GDM1 (cell line): ENCODE results near the gene CIROP.

Experiments
- DNase-seq: peaks from one replicate; lab custom pipeline; 2025; lab: John Stamatoyannopoulos, UW

The CIROP gene

DNA sequence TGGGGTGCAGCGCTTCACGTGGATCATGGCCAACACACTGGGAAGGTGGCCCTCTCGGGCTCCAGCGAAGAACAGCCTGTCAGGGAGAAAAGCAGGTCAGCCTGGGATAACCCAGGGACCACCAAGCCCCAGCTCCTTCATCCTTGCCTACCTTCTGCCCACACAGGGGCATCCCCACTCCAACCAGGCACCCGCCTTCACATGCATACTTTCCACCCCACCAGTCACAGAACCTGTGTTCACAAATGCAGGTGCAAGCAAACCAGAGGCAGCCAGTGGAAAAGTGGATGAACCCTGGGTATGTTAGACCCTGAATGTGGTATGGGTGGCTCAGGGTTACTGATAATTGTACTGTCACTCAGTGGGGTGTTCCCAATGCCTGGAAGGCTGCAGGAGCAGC is 26.7 kb upstream of the CIROP start:
- no peak for DNase-seq

GRCh38 chr14:23130871-23131270 is 26.1 kb upstream of the CIROP start:
- no peak for DNase-seq

DNA sequence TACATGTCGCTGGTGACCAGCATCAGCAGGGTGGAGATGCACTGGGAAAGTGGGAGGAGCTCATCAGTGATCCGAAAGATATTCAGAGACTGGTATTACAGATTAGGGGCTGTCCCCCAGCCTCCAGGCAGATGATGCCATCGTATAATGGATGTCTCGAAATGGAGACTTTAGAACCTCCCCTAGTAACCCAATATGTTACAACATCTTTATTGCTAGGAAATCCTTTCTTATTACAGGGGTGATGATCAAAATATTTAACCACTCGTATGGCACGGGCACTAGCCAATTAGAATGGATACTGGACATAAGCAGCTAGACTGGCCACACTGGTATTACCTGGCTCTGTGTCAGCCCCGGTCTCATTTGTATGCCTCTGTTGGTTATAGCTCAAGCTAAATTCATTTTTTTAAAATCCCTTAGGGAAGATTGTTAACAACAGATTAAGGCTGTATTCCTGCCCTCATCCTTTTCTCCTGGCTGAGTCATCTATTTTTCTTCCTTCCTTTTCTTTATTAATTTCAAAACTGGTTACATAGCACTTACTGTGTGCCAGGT is 25.0 kb upstream of the CIROP start:
- no peak for DNase-seq

GRCh38 chr14:23128969-23129758 is 24.4 kb upstream of the CIROP start:
- DNase-seq = no peak

DNA sequence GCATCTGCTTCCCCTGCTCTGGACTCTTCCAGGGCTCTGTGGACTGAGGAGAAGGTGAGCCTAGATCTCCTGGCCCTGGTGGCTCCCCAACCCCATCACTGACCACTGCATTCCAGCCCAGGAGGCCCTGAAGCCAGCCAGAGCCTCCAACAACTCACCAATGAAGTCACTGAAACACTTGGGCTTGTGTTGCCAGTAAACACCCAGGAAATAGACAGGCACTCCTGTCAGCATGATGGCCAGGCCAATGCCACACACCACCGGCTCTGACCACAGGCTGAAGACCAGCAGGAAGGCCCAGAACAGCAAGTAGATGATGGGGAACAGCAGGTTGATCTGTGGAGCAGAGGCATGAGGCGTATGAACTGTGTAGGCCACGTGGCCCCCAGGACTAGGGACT is 23.1 kb upstream of the CIROP start:
- no peak for DNase-seq

DNA sequence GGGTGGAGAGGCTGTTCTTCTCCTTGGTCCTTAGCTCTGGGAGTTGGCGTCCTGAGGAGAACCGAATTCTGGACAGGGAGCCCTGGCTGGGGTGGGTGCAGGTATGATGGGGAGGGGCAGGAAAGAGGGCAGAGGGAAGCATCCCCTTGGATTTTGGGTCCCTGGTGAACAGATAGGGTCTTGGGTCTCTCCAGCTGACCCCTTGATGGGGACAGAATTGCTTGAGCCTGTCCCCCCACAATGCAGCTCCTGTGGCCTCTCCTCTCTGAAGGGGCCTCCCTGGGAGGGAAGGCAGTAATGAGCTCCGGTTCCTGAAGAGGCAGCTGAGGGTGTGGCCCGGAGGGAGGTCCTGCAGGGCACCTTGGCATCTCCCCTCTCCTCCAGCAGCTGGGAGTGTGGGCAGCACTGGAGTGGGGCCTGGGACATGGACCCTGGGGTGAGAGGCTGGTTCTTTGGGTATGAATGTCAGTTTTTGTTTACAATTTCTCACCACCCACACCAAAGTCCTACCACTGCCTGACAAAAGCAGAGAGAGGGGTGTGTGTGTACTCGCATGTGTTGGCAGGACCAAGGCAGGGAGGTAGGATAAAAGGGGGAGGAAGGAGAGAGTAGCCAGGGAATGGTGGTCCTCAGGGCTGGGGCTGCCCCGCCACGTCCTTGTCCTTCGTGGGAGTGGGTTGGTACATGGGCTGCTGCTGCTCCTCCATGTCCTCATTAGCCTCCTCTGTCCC is 21.9 kb upstream of the CIROP start:
- no peak for DNase-seq

DNA sequence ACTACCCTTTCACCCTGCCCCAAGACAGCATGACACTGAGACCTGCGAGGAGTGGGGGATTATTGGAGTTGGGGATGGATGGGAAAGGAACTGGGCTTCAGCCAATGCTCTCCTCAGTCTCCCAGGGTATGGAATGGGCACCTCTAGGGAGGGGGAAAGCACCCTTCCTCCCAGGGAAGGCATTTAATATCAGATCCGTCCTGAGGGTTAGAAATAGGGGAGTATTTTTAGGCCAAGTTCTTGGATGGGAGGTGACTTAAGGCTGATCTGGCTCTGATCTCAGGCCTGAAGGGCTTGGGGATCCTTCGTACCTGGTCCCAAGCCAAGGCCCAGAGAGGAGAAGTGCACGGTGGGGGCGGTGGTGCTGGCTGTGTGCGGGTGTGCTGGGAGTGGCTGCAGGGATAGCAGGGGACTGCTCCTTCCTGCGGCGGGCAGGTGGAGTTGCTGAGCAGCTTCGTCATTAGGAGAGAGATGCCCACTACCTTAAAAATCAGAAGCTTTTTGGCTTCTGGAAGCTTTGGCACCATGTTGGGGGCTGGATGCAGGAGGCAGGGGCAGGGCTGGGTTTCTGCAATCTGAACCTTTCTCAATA is 21.2 kb upstream of the CIROP start:
- DNase-seq = no peak

GRCh38 chr14:23125011-23125410 is 20.2 kb upstream of the CIROP start:
- no peak for DNase-seq

GRCh38 chr14:23124337-23124954 is 19.7 kb upstream of the CIROP start:
- DNase-seq = no peak

- no peak for DNase-seq
Measured at GRCh38 chr14:23123419-23123818, 18.6 kb upstream of the CIROP start.

DNA sequence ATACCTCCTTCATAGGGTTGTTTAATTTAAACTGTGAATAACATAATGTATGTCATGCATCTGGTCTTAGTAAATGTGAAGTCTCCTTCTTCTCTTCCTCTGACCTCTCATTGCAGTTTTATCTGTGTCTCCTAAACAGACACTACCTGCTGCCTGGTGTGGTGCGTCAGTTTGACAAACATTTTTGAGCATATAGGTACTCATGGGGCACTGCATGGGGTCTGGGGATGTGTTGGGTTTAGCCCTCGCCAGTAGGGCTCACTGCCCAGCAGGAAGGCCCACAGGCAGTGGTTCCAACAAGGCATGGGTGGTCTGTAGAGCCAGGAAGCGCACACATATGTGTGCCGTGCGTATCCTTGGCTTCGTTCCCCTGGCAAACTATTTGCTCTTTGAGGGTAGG is 17.3 kb upstream of the CIROP start:
- DNase-seq = no peak

DNA sequence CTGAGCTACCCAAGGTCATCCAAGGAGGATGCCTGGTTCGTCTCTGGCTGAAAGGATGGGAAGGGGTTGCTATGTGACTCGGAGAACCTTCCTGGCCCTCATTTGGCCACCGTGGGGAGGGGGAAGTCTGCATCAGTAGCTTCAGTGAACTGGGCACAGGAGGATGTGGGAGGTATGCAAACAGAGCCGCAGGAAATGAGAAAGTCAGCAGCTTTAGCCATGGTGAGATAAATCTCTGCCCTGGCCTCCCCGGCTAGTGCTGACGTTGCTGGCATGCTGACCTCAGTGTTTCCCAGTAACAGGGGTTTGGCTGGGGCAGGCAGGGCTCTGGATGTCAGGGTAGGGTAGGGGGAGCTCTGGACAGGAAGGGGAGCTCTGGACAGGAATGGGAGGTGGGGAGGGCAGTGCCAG is 16.6 kb upstream of the CIROP start:
- no peak for DNase-seq

DNA sequence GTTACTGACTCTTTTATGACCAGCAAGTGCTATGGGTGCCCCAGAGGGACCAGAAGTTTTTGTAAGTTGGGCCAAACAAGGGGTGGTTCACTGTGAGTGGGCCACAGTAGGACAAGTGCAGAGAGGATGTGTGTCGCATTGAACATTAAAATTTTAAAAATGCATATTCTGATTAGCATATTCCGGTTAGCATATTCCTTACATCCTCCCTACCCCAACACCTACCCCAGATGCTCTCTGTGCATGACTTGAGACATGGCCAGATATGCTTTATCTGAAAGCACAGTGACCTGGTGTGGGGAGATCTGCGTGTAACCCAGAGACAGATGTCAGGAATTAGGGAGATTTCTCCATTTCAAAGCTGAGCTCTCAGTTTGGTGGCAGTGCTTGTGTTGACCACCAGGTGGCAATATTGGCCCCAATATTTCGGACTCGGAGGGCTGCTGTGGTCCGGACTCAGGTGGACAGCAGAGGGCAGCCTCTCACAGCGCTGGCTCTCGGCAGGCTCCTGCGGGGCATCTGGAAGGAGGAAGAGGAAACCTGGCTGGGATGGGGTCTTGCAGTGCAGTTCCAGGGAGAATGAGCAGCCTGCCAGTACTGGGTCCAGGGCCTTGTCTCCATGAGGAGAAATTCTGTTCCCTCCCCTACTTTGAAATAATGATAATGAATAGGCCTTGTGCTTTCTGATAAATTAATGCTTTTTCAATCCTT is 15.9 kb upstream of the CIROP start:
- DNase-seq = peak; percentile 79

- DNase-seq = peak; percentile 84
Measured at GRCh38 chr14:23119363-23120327, 14.9 kb upstream of the CIROP start.

GRCh38 chr14:23118506-23119362 is 13.9 kb upstream of the CIROP start, which contains the start of gene CEBPE:
CEBPE (minus strand) TSS chr14:23119255; CDS start chr14:23119091, 164 bp downstream.
- peak; percentile 58 for DNase-seq

DNA sequence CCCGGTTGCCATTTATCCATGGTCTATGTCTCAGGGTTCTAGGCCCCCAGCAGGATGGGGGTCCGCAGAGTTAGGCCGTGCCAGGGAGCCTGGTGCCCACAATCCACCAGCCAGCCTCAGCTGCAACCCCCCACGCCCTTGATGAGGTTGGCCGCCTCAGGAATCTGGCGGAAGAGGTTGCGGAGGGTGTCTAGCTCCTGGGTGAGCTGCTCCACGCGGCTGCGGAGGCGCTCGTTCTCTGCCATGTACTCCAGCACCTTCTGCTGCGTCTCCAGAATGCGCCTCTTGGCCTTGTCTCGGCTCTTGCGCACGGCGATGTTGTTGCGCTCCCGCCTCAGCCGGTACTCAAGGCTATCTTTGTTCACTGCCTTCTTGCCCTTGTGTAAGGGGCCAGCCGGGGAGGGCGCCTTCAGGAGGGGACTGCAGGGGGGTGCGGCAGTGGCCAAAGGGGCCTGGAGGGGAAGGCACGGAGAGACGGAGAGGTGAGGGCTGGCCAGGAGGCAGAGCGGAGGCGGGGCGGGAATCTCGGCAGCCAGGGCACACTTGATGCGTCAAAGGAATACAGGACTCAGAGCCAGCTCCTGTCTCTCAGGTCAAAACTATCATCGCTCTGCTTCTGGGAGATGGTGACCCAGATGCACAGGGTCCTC is 12.7 kb upstream of the CIROP start:
- DNase-seq = no peak

DNA sequence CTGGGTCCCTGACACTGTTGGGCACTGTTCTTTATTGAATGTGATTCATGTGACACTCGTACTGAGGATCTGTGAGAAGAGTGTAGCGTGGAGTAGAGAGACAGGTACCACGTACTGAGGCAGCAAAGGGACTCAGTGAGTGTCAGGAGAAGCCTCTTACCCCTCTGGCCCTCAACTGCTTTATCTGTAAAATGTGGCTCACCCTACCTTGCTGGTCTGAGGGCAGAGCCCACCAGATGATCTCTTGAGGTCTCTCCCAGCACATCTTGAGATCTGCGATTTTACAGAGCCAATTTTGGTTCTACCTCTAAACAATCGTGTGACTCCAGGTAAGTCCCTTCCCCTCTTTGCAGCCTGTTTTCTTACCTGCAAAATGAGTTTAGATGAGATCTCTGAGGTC is 11.1 kb upstream of the CIROP start:
- no peak for DNase-seq

DNA sequence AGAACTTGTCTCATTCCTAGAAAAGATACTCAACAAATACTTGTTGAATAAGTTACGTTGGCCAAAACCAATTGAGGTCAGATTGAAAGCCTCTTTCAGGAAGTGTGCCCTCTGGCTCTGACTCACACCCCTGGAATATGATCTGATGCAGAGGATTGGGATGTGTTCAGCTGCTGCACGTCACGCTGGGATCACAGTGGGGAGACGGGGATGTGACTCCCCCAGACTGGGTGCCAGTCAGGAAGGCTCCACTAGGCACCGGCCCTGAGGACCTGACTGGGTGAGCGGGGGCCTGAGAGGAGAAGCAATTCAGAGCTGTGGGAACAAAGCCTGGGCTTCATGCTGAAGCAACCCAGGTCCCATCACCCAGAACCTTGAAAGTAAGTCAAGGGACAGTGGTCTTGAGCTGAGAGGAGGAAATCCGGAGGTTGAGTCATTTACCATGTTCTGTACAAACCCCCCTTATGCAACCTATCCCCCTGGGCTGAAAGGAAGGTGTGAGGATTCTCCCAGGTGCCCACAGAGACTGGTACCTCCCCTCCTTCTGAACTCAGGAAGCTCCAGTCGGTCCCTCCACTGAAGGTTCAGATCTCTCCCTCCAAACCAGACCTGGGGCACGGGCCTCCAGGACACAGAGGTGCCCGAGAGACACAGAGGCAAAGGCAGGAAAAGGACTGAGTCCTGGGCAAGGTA is 10.4 kb upstream of the CIROP start:
- no peak for DNase-seq
